K562 (cell line): Measurements from ENCODE around the gene PLSCR3.

Source experiments
- ARID3B ChIP-seq: fragments of 250-450 bp; sonication (Bioruptor Pico); IDR thresholded peaks from 2 replicates; pipeline ENCODE4 v1.4.0; 2020; ENCODE audit warnings: borderline replicate concordance
- ARNT ChIP-seq, 2 experiments: fragments of 450-650 bp; IDR thresholded peaks; 2 replicates each; pipeline ENCODE4 v1.6.1; 2016; ENCODE audit warnings: mild to moderate bottlenecking in 1 of 2
- GATAD2B ChIP-seq: fragments of 450-650 bp; IDR thresholded peaks from 2 replicates; pipeline ENCODE4 v1.6.1; 2017; ENCODE audit warnings: mild to moderate bottlenecking, borderline replicate concordance
- RBM22 ChIP-seq: fragments of 200-400 bp; formaldehyde crosslinking; IDR thresholded peaks from 2 replicates; pipeline ENCODE4 v1.6.1; 2018; ENCODE audit warnings: low read length, low read depth; ENCODE audit not compliant: poor library complexity, severe bottlenecking
- TCF7L2 ChIP-seq: fragments of 150-350 bp; IDR thresholded peaks from 2 replicates; pipeline ENCODE4 v1.6.1; 2016; ENCODE audit warnings: low read depth, mild to moderate bottlenecking, low read length, moderate library complexity
- ZBTB8A ChIP-seq: fragments of 450-650 bp; IDR thresholded peaks from 2 replicates; pipeline ENCODE4 v1.6.1; 2018; ENCODE audit warnings: mild to moderate bottlenecking, moderate library complexity; ENCODE audit not compliant: partially characterized antibody
- TF ChIP-seq, protein P1 (sequence below), 3 experiments: IDR thresholded peaks in 2 of 3; conservative IDR thresholded peaks in 1 of 3; 2 replicates each; pipeline ENCODE4 v1.5.1; 2011 to 2012; ENCODE audit warnings: low read length in 3 of 3, mild to moderate bottlenecking in 3 of 3, control low read depth in 2 of 3, improper control_type of control experiment in 1 of 3, inconsistent platforms in 1 of 3, low read depth in 1 of 3, mixed read lengths in 1 of 3, moderate library complexity in 1 of 3; ENCODE audit not compliant: insufficient read depth in 2 of 3

DNA sequence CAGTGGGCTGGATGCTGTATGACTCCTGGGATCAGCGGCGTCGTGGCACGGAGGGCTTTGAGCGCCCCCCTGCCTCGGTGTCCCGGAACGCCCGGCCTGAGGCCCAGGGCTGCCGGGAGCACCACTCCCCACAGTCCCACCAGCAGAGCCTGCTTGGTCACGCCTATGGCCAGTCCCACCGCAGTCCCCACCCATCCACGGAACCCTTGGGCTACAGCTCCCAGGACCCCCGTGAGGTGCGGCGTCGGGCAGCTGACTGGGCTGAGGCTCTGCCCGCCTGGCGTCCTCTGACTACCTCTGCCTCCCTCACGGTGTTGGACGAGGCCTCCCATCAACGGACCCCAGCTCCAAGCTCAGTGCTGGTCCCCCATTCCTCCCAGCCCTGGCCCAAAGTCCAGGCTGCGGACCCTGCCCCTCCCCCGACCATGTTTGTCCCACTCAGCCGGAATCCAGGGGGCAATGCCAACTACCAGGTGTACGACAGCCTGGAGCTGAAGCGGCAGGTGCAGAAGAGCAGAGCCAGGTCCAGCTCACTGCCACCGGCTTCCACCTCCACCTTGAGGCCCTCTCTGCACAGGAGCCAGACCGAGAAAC is 32.7 kb upstream of the PLSCR3 start:
- TF ChIP-seq RBM22 (no peak), TCF7L2 (no peak), ARID3B (CRISPR knock-in tag) (no peak), ARNT (IDR thresholded peaks at IDR 0.05) (no peak), GATAD2B (no peak), ZBTB8A (no peak)
- TF ChIP-seq, protein P1, sequence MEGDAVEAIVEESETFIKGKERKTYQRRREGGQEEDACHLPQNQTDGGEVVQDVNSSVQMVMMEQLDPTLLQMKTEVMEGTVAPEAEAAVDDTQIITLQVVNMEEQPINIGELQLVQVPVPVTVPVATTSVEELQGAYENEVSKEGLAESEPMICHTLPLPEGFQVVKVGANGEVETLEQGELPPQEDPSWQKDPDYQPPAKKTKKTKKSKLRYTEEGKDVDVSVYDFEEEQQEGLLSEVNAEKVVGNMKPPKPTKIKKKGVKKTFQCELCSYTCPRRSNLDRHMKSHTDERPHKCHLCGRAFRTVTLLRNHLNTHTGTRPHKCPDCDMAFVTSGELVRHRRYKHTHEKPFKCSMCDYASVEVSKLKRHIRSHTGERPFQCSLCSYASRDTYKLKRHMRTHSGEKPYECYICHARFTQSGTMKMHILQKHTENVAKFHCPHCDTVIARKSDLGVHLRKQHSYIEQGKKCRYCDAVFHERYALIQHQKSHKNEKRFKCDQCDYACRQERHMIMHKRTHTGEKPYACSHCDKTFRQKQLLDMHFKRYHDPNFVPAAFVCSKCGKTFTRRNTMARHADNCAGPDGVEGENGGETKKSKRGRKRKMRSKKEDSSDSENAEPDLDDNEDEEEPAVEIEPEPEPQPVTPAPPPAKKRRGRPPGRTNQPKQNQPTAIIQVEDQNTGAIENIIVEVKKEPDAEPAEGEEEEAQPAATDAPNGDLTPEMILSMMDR (IDR thresholded peaks at IDR 0.05 in 2 of 3, conservative IDR thresholded peaks at IDR 0.05 in 1 of 3; ENCODE audit: insufficient read depth in 2 of 3, low read depth in 1 of 3, low read length in 3 of 3), result no peak
